Glutamatergic neuron (in vitro differentiated cells): ENCODE results near the gene FAN1. TPM values are rescaled to one million over a fixed set of nuclear protein-coding genes. Genes with fewer than 3 reads are reported as not detected.
A peak's percentile ranks its signal among the peaks of the same experiment; 100 is the strongest.

Source experiments
- DNase-seq: peaks from one replicate; pipeline ENCODE4 v3.0.0; 2022
- H3K27ac Mint-ChIP-seq: one replicate; pipeline ENCODE4 v1.8.0; 2020; ENCODE audit warnings: mild to moderate bottlenecking, mixed read lengths, inconsistent platforms; ENCODE audit not compliant: unreplicated experiment
- H3K27me3 Mint-ChIP-seq: one replicate; pipeline ENCODE4 v1.8.0; 2020; ENCODE audit warnings: mild to moderate bottlenecking, moderate library complexity, mixed read lengths, inconsistent platforms; ENCODE audit not compliant: unreplicated experiment
- H3K36me3 Mint-ChIP-seq: one replicate; pipeline ENCODE4 v1.8.0; 2020; ENCODE audit warnings: mild to moderate bottlenecking, mixed read lengths, inconsistent platforms; ENCODE audit not compliant: unreplicated experiment
- H3K4me1 Mint-ChIP-seq: one replicate; pipeline ENCODE4 v1.8.0; 2020; ENCODE audit warnings: mild to moderate bottlenecking, low read depth, mixed read lengths, inconsistent platforms; ENCODE audit not compliant: unreplicated experiment
- H3K4me3 Mint-ChIP-seq: one replicate; pipeline ENCODE4 v1.8.0; 2020; ENCODE audit warnings: mild to moderate bottlenecking, mixed read lengths, inconsistent platforms; ENCODE audit not compliant: unreplicated experiment
- H3K9me3 Mint-ChIP-seq: one replicate; pipeline ENCODE4 v1.8.0; 2020; ENCODE audit warnings: mild to moderate bottlenecking, moderate library complexity, mixed read lengths, inconsistent platforms; ENCODE audit not compliant: unreplicated experiment
- total RNA-seq: library from RNA; stranded (reverse); fragmentation: NEBNext Ultra II Directional; extraction: Animal tissue kit (Norgen Biotek cat#: 25700); gene quantifications from one replicate; pipeline ENCODE4 v1.2.1, GENCODE V29; 2021; ENCODE audit not compliant: unreplicated experiment
- TF ChIP-seq, protein P1 (sequence below): fragments of 200-600 bp; sonication (generic); IDR thresholded peaks from one replicate; pipeline ENCODE4 v1.5.0; 2021; ENCODE audit not compliant: partially characterized antibody, unreplicated experiment

Gene FAN1
- total RNA-seq, 1 donor from 2014 or later = 22.9 TPM

DNA sequence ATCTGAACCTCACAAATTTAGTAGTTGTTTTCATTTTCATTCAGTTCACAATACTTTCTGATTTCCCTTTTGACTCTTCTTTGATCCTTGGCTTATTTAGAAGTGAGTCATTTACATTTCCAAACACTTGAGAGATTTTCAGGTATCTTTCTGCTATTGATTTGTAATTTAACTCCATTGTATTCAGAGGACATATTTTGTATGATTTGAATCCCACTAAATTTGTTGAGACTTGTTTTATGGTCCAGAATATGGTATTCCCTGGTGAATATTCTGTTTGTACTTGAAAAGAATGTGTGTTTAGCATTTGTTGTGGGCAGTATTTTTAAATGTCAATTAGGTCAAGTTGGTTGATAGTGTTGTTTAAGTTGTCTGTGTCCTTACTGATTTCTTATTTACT is 29.6 kb downstream of the FAN1 start:
- peaks cover 8% of the 10 kb centered on the region for H3K4me1 Mint-ChIP-seq
- no peaks in the 10 kb centered on the region for H3K36me3 Mint-ChIP-seq
- DNase-seq = no peak
- no peak overlapping the region for H3K4me3 Mint-ChIP-seq
- TF ChIP-seq, protein P1, sequence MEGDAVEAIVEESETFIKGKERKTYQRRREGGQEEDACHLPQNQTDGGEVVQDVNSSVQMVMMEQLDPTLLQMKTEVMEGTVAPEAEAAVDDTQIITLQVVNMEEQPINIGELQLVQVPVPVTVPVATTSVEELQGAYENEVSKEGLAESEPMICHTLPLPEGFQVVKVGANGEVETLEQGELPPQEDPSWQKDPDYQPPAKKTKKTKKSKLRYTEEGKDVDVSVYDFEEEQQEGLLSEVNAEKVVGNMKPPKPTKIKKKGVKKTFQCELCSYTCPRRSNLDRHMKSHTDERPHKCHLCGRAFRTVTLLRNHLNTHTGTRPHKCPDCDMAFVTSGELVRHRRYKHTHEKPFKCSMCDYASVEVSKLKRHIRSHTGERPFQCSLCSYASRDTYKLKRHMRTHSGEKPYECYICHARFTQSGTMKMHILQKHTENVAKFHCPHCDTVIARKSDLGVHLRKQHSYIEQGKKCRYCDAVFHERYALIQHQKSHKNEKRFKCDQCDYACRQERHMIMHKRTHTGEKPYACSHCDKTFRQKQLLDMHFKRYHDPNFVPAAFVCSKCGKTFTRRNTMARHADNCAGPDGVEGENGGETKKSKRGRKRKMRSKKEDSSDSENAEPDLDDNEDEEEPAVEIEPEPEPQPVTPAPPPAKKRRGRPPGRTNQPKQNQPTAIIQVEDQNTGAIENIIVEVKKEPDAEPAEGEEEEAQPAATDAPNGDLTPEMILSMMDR = no peak
- H3K9me3 Mint-ChIP-seq = peaks cover 3% of the 10 kb centered on the region
- H3K27ac Mint-ChIP-seq = no peak overlapping the region
- H3K27me3 Mint-ChIP-seq = peaks cover 5% of the 10 kb centered on the region

DNA sequence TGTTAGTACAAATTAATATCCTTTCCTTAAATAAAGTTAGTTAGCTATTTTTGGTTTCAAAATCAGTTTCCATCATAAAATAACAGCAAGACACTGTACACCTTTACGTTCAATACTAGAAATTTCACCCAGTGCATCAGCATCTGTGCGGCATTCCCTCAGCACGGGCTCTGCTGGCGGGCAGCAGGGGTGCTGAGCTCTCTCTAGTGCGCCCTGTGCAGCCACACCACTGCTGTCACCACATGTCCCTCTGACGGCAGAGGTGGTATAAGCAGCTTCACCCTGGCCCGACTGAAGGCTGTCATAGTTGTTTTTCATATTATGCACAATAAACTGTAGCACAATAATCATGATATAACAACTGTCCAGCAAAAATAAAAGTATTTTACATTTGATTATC is 35.4 kb downstream of the FAN1 start:
- H3K4me1 Mint-ChIP-seq = peaks cover 11% of the 10 kb centered on the region
- no peaks in the 10 kb centered on the region for H3K27me3 Mint-ChIP-seq
- DNase-seq = no peak
- no peak overlapping the region for H3K27ac Mint-ChIP-seq
- TF ChIP-seq, protein P1 = no peak
- H3K36me3 Mint-ChIP-seq = no peaks in the 10 kb centered on the region
- no peaks in the 10 kb centered on the region for H3K9me3 Mint-ChIP-seq
- H3K4me3 Mint-ChIP-seq = no peak overlapping the region

DNA sequence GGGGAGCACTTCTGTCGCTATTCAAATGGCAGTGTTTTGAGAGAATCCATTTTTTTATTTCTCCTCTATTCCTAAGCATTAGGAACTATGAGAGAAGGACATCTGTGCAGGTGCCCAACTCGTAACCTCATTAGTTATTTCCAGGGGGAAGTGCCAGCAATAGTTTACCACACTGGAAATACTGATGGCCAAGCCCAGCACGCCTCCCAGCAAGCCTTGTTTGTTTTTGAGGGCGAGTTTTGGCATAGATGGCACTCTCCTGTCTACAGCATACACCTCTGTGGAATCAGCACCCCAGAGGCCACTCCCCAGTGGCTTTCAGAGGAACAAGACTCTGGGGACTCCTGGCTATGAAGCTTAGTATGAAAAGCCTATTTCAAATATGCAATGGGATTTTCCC is 36.6 kb downstream of the FAN1 start:
- TF ChIP-seq, protein P1 = no peak
- Mint-ChIP-seq H3K9me3 (no peaks in the 10 kb centered on the region), H3K27ac (no peak overlapping the region), H3K27me3 (no peaks in the 10 kb centered on the region), H3K4me1 (peaks cover 11% of the 10 kb centered on the region), H3K36me3 (no peaks in the 10 kb centered on the region), H3K4me3 (no peak overlapping the region)
- DNase-seq = no peak

DNA sequence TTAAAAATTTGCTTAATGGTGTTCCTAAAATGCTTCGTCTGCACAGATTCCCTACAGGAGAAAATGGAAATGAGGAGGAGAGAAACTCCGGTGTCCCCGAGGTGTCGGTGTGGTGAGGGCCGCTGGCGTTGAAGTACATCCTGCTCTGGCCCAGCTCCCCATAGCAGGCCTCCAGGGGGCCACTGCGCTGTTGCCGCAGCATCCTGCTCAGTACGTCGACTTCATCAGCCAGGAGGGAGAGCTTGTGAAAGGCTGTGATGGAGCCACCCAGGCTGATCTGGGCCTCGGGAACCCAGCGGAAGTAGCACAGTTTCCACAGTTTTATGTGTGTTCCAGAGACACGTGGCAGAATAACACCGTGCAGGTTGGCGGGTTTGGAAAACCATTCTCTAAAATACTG is 37.8 kb downstream of the FAN1 start:
- H3K36me3 Mint-ChIP-seq = peaks cover 4% of the 10 kb centered on the region
- peak; percentile 43 for DNase-seq
- H3K9me3 Mint-ChIP-seq = no peaks in the 10 kb centered on the region
- TF ChIP-seq, protein P1 = no peak
- H3K27ac Mint-ChIP-seq = peak overlapping the region; percentile 75
- H3K4me3 Mint-ChIP-seq = no peak overlapping the region
- no peaks in the 10 kb centered on the region for H3K27me3 Mint-ChIP-seq
- peaks cover 11% of the 10 kb centered on the region for H3K4me1 Mint-ChIP-seq

DNA sequence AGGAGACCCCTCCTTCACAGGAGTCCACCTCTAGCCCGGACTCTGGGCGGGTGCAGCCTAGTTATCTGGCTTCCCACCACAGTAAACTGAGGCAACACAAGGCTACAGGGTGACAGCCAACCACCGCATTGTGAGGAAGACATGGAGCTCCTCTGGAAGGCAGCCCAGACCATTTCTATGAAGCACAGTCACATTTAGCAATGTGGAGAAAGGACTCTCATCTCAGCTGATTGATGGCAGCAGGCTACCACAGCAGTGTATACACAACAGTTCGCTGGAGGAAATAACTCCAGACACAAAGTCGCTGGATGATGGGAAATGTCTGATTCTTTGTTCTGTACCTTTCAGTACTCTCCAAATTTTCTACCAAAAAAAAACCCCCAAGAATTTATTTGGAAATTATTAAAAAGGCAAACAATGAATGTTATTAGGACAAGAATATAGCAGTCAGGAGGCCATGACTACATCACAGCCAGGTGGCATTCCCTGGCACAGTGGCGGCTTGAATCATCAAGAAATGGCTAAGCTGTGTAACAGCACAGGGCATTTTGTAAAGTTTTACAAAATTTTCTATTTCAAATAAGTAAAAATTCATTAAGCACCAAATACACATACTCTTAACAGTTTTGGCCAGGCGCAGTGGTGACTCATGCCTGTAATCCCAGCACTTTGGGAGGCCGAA is 40.1 kb downstream of the FAN1 start:
- Mint-ChIP-seq H3K9me3 (no peaks in the 10 kb centered on the region), H3K27me3 (no peaks in the 10 kb centered on the region), H3K36me3 (peaks cover 8% of the 10 kb centered on the region), H3K4me1 (peaks cover 11% of the 10 kb centered on the region), H3K27ac (no peak overlapping the region), H3K4me3 (no peak overlapping the region)
- TF ChIP-seq, protein P1 = no peak
- DNase-seq = no peak
